Activated CD8-positive, alpha-beta T cell treated with anti-CD3 and anti-CD28 coated beads for 36 hours (primary cell): ENCODE results near the gene TTI1. TPM values are rescaled to one million over a fixed set of nuclear protein-coding genes. Genes with fewer than 3 reads are reported as not detected.

ENCODE experiments used
- ATAC-seq: fragments of 200-7000 bp; cut with Tn5 transposase; one replicate; pipeline ENCODE4 v1.10.0; 2021; ENCODE audit warnings: mild to moderate bottlenecking, moderate library complexity
- CTCF ChIA-PET: fragments of 350-600 bp; sonication (Branson Sonifier 250); formaldehyde crosslinking; loops from one replicate; lab custom pipeline; 2021; ENCODE audit warnings: antibody characterized with exemption; lab: Charles Lee
- POLR2A ChIA-PET: fragments of 350-600 bp; sonication (Branson Sonifier 250); formaldehyde crosslinking; loops from one replicate; lab custom pipeline; 2021; ENCODE audit warnings: antibody characterized with exemption; lab: Charles Lee
- DNase-seq: peaks from one replicate; pipeline ENCODE4 v3.0.0-alpha.2; 2020
- H3K27ac Mint-ChIP-seq: one replicate; pipeline ENCODE4 v1.8.0; 2021; ENCODE audit warnings: mild to moderate bottlenecking, mixed read lengths
- H3K27me3 Mint-ChIP-seq: one replicate; pipeline ENCODE4 v1.8.0; 2021; ENCODE audit warnings: mixed read lengths
- H3K36me3 Mint-ChIP-seq: one replicate; pipeline ENCODE4 v1.8.0; 2021; ENCODE audit warnings: low read depth, mixed read lengths
- H3K4me1 Mint-ChIP-seq: one replicate; pipeline ENCODE4 v1.8.0; 2021; ENCODE audit warnings: low read depth, mixed read lengths
- H3K4me3 Mint-ChIP-seq: one replicate; pipeline ENCODE4 v1.8.0; 2021; ENCODE audit warnings: mild to moderate bottlenecking, moderate library complexity, mixed read lengths
- H3K9me3 Mint-ChIP-seq: one replicate; pipeline ENCODE4 v1.8.0; 2021; ENCODE audit warnings: mixed read lengths
- CTCF ChIP-seq: fragments of 200-600 bp; IDR thresholded peaks from one replicate; pipeline ENCODE4 v1.8.0; 2022; ENCODE audit warnings: antibody characterized with exemption, mild to moderate bottlenecking
- intact Hi-C: fragments of 100-400 bp; cut with micrococcal nuclease; formaldehyde crosslinking; loops from one replicate; pipeline ENCODE4 v1.10.0; 2022
- total RNA-seq, 2 experiments: library from RNA; stranded (reverse); gene quantifications; one replicate each; pipeline ENCODE4 v1.2.3, GENCODE V29; 2021

TTI1 gene
- total RNA-seq, 2 experiments from 2014 or later: 34.1 to 39.7 TPM

GRCh38 chr20:38050686-38051085, 17.4 kb upstream of the TTI1 start:
- peak; percentile 66 for ATAC-seq
- no peaks in the 10 kb centered on the region for H3K9me3 Mint-ChIP-seq
- no peak for TF ChIP-seq CTCF
- intact Hi-C loops: no loop called here
- H3K36me3 Mint-ChIP-seq: peaks cover 24% of the 10 kb centered on the region
- peaks cover 50% of the 10 kb centered on the region for H3K4me1 Mint-ChIP-seq
- no peaks in the 10 kb centered on the region for H3K27me3 Mint-ChIP-seq
- ChIA-PET POLR2A (interaction anchor here (2.1 kb wide), 1 partner anchor 17 kb away, joined by 10 read pairs; the partner anchor contains the start of genes RPRD1B and TTI1), CTCF (interaction anchor here (1.2 to 4.3 kb wide), 3 partner anchors 17 to 171 kb away, joined by 3 to 22 read pairs (median 11); no protein-coding TSS in a partner anchor)
- DNase-seq: no peak
- no peak overlapping the region for H3K4me3 Mint-ChIP-seq
- H3K27ac Mint-ChIP-seq: peak overlapping the region; percentile 69

- Mint-ChIP-seq H3K36me3 (peaks cover 25% of the 10 kb centered on the region), H3K9me3 (no peaks in the 10 kb centered on the region), H3K4me3 (no peak overlapping the region), H3K4me1 (peaks cover 51% of the 10 kb centered on the region), H3K27ac (peak overlapping the region; percentile 69), H3K27me3 (no peaks in the 10 kb centered on the region)
- ATAC-seq (peak; percentile 30), DNase-seq (no peak)
- intact Hi-C loops: no loop called here
- CTCF ChIA-PET: interaction anchor here (1.0 to 4.3 kb wide), 4 partner anchors 15 to 172 kb away, joined by 3 to 22 read pairs (median 7); no protein-coding TSS in a partner anchor
- TF ChIP-seq CTCF: no peak
- POLR2A ChIA-PET: interaction anchor here (2.1 kb wide), 1 partner anchor 16 kb away, joined by 10 read pairs; the partner anchor contains the start of genes RPRD1B and TTI1
Measured at GRCh38 chr20:38049800-38050199, 16.5 kb upstream of the TTI1 start.

- ATAC-seq (no peak), DNase-seq (no peak)
- Mint-ChIP-seq H3K36me3 (peaks cover 42% of the 10 kb centered on the region), H3K4me1 (peaks cover 55% of the 10 kb centered on the region), H3K27me3 (no peaks in the 10 kb centered on the region), H3K9me3 (no peaks in the 10 kb centered on the region), H3K4me3 (no peak overlapping the region), H3K27ac (peak overlapping the region; percentile 57)
- POLR2A ChIA-PET: interaction anchor here (0.7 to 1.0 kb wide), 2 partner anchors 13 to 31 kb away, joined by 3 to 5 read pairs; partner anchors contain the start of genes RPRD1B and TTI1
- no peak for TF ChIP-seq CTCF
- CTCF ChIA-PET: interaction anchor here (0.8 to 2.3 kb wide), 5 partner anchors 8 to 175 kb away, joined by 3 to 17 read pairs (median 3); no protein-coding TSS in a partner anchor
- intact Hi-C loops: no loop called here
Measured at GRCh38 chr20:38046572-38046971, 13.3 kb upstream of the TTI1 start.

- H3K27me3 Mint-ChIP-seq: no peaks in the 10 kb centered on the region
- TF ChIP-seq CTCF: no peak
- H3K36me3 Mint-ChIP-seq: peaks cover 47% of the 10 kb centered on the region
- peaks cover 48% of the 10 kb centered on the region for H3K4me1 Mint-ChIP-seq
- ChIA-PET CTCF (interaction anchor here (0.7 to 1.9 kb wide), 5 partner anchors 10 to 176 kb away, joined by 3 to 7 read pairs (median 4); partner anchors contain the start of genes RPRD1B and TTI1), POLR2A (interaction anchor here (1.2 to 3.6 kb wide), 2 partner anchors 8 to 11 kb away, joined by 4 to 23 read pairs; partner anchors contain the start of genes RPRD1B and TTI1)
- ATAC-seq (no peak), DNase-seq (no peak)
- intact Hi-C loops: no loop called here
- H3K9me3 Mint-ChIP-seq: no peaks in the 10 kb centered on the region
- H3K27ac Mint-ChIP-seq: no peak overlapping the region
- no peak overlapping the region for H3K4me3 Mint-ChIP-seq
Measured at GRCh38 chr20:38044685-38045084, 11.4 kb upstream of the TTI1 start.
